ENCODE data around the gene SEC16A.

GRCh38 chr9:136433043-136433715, 49.7 kb downstream of the SEC16A start:
- TF ChIP-seq GATA3 (IDR thresholded peaks at IDR 0.05; ENCODE audit: low read depth, low read length) (no peak), GATA2 (IDR thresholded peaks at IDR 0.05; ENCODE audit: low read depth, low read length) (no peak)

Data from SH-SY5Y (cell line).